HAP-1 (cell line): Measurements from ENCODE around the gene VASP.

ENCODE experiments used
- DNase-seq, 2 experiments: peaks; one replicate each; pipeline ENCODE4 v3.0.0-alpha.2; 2016 to 2020; ENCODE audit warnings: low spot score in 2 of 2
- H3K27me3 ChIP-seq: fragments of 250-450 bp; sonication (Bioruptor Pico); 2 replicates; pipeline ENCODE4 v1.5.1; 2020; ENCODE audit warnings: low read depth, mild to moderate bottlenecking, moderate library complexity
- H3K36me3 ChIP-seq: fragments of 250-450 bp; sonication (Bioruptor Pico); replicated peaks from 2 replicates; pipeline ENCODE4 v1.5.1; 2020; ENCODE audit warnings: mild to moderate bottlenecking
- H3K4me1 ChIP-seq: fragments of 250-450 bp; sonication (Bioruptor Pico); 2 replicates; pipeline ENCODE4 v1.5.1; 2020; ENCODE audit warnings: mild to moderate bottlenecking
- H3K4me3 ChIP-seq: fragments of 250-450 bp; sonication (Bioruptor Pico); 2 replicates; pipeline ENCODE4 v1.5.1; 2020; ENCODE audit warnings: mild to moderate bottlenecking, moderate library complexity
- H3K9me3 ChIP-seq: fragments of 250-450 bp; sonication (Bioruptor Pico); 2 replicates; pipeline ENCODE4 v1.5.1; 2020; ENCODE audit warnings: mild to moderate bottlenecking, moderate library complexity
- in situ Hi-C: fragments of 300-500 bp; cut with MboI; formaldehyde crosslinking; loops from 3 replicates; pipeline ENCODE4 v1.14.3; 2020; ENCODE audit warnings: low sequenced_read_pairs, inconsistent platforms, mixed read lengths

VASP gene

GRCh38 chr19:45469945-45470761, 37.1 kb upstream of the VASP start:
- peaks cover 12% of the 10 kb centered on the region; the same call in 1 of the 2 replicates for H3K4me1 ChIP-seq
- H3K4me3 ChIP-seq = peak overlapping the region; percentile 77
- in situ Hi-C loops = no loop called here
- H3K36me3 ChIP-seq = no peaks in the 10 kb centered on the region
- DNase-seq = peak in 1 of 2 experiments; percentile 54
- H3K9me3 ChIP-seq = no peaks in the 10 kb centered on the region; the same call in 1 of the 2 replicates
- no peaks in the 10 kb centered on the region for H3K27me3 ChIP-seq

DNA sequence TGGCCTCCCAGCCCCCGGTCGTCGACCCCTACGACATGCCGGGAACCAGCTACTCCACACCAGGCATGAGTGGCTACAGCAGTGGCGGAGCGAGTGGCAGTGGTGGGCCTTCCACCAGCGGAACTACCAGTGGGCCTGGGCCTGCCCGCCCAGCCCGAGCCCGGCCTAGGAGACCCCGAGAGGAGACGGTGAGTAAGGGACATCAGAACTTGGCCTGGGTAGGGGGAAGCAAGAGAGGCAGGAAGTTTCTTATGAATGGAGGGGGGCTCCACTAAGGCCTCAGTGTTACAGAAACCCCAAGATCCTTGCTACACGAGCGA, 36.6 kb upstream of the VASP start:
- peaks cover 12% of the 10 kb centered on the region; the same call in 1 of the 2 replicates for H3K4me1 ChIP-seq
- no peak for DNase-seq
- H3K9me3 ChIP-seq = no peaks in the 10 kb centered on the region; the same call in 1 of the 2 replicates
- H3K36me3 ChIP-seq = no peaks in the 10 kb centered on the region
- no peaks in the 10 kb centered on the region for H3K27me3 ChIP-seq
- H3K4me3 ChIP-seq = no peak overlapping the region
- in situ Hi-C loops = no loop called here

DNA sequence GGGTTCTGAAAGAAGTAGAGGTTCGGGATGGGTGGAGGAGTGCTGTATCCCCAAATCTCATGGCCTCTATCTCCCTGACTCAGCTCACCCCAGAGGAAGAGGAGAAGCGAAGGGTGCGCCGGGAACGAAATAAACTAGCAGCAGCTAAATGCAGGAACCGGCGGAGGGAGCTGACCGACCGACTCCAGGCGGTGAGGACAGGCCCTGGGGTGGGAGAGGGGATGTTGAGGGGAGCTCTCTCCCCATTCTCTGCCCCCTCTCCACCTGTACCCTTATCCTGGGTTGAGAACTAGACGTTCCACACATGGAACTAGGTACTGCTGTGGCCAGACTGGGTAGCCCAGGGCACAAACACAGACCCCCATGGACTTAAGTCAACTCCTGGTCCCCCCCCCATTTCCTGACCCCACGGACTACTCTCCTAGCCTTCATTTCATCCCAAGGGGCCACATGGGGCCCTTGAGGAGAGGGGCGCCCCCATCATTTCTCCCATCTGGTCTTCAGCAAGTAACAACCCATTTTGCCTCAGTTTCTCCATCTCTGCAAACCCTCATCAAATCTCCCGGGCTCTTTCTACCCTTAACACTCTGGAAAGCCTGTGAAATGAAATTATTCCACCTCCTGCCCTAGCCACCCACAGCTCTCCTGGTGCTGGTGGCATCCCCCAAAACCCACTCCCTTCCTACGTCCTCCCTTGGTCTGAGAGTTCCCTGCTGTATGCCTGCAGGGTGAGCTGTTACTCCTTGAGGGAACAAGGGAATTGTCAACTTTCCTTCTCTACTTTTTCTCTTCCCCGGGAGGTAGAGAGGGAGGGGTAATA, 36.0 kb upstream of the VASP start:
- no peaks in the 10 kb centered on the region for H3K36me3 ChIP-seq
- no peak for DNase-seq
- no peak overlapping the region for H3K4me3 ChIP-seq
- peaks cover 12% of the 10 kb centered on the region; the same call in 1 of the 2 replicates for H3K4me1 ChIP-seq
- H3K9me3 ChIP-seq = no peaks in the 10 kb centered on the region; the same call in 1 of the 2 replicates
- in situ Hi-C loops = no loop called here
- H3K27me3 ChIP-seq = no peaks in the 10 kb centered on the region

- H3K9me3 ChIP-seq = no peaks in the 10 kb centered on the region; the same call in 1 of the 2 replicates
- H3K4me3 ChIP-seq = no peak overlapping the region
- in situ Hi-C loops = no loop called here
- no peak for DNase-seq
- H3K4me1 ChIP-seq = peaks cover 12% of the 10 kb centered on the region; the same call in 1 of the 2 replicates
- H3K27me3 ChIP-seq = no peaks in the 10 kb centered on the region
- no peaks in the 10 kb centered on the region for H3K36me3 ChIP-seq
Observed at GRCh38 chr19:45471931-45472562, 35.2 kb upstream of the VASP start.

DNA sequence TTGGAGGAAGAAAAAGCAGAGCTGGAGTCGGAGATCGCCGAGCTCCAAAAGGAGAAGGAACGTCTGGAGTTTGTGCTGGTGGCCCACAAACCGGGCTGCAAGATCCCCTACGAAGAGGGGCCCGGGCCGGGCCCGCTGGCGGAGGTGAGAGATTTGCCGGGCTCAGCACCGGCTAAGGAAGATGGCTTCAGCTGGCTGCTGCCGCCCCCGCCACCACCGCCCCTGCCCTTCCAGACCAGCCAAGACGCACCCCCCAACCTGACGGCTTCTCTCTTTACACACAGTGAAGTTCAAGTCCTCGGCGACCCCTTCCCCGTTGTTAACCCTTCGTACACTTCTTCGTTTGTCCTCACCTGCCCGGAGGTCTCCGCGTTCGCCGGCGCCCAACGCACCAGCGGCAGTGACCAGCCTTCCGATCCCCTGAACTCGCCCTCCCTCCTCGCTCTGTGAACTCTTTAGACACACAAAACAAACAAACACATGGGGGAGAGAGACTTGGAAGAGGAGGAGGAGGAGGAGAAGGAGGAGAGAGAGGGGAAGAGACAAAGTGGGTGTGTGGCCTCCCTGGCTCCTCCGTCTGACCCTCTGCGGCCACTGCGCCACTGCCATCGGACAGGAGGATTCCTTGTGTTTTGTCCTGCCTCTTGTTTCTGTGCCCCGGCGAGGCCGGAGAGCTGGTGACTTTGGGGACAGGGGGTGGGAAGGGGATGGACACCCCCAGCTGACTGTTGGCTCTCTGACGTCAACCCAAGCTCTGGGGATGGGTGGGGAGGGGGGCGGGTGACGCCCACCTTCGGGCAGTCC, 34.5 kb upstream of the VASP start:
- no peaks in the 10 kb centered on the region; the same call in 1 of the 2 replicates for H3K9me3 ChIP-seq
- no peak for DNase-seq
- no peak overlapping the region for H3K4me3 ChIP-seq
- no peaks in the 10 kb centered on the region for H3K27me3 ChIP-seq
- H3K36me3 ChIP-seq = no peaks in the 10 kb centered on the region
- peaks cover 14% of the 10 kb centered on the region for H3K4me1 ChIP-seq
- in situ Hi-C loops = no loop called here

DNA sequence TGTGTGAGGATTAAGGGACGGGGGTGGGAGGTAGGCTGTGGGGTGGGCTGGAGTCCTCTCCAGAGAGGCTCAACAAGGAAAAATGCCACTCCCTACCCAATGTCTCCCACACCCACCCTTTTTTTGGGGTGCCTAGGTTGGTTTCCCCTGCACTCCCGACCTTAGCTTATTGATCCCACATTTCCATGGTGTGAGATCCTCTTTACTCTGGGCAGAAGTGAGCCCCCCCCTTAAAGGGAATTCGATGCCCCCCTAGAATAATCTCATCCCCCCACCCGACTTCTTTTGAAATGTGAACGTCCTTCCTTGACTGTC, 34.0 kb upstream of the VASP start:
- H3K4me3 ChIP-seq = no peak overlapping the region
- in situ Hi-C loops = no loop called here
- H3K9me3 ChIP-seq = no peaks in the 10 kb centered on the region; the same call in 1 of the 2 replicates
- no peaks in the 10 kb centered on the region for H3K27me3 ChIP-seq
- H3K36me3 ChIP-seq = no peaks in the 10 kb centered on the region
- no peak for DNase-seq
- H3K4me1 ChIP-seq = peaks cover 13% of the 10 kb centered on the region

DNA sequence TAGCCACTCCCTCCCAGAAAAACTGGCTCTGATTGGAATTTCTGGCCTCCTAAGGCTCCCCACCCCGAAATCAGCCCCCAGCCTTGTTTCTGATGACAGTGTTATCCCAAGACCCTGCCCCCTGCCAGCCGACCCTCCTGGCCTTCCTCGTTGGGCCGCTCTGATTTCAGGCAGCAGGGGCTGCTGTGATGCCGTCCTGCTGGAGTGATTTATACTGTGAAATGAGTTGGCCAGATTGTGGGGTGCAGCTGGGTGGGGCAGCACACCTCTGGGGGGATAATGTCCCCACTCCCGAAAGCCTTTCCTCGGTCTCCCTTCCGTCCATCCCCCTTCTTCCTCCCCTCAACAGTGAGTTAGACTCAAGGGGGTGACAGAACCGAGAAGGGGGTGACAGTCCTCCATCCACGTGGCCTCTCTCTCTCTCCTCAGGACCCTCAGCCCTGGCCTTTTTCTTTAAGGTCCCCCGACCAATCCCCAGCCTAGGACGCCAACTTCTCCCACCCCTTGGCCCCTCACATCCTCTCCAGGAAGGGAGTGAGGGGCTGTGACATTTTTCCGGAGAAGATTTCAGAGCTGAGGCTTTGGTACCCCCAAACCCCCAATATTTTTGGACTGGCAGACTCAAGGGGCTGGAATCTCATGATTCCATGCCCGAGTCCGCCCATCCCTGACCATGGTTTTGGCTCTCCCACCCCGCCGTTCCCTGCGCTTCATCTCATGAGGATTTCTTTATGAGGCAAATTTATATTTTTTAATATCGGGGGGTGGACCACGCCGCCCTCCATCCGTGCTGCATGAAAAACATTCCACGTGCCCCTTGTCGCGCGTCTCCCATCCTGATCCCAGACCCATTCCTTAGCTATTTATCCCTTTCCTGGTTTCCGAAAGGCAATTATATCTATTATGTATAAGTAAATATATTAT, 33.3 kb upstream of the VASP start:
- H3K9me3 ChIP-seq = no peaks in the 10 kb centered on the region
- no peak for DNase-seq
- no peak overlapping the region for H3K4me3 ChIP-seq
- no peaks in the 10 kb centered on the region for H3K27me3 ChIP-seq
- in situ Hi-C loops = no loop called here
- no peaks in the 10 kb centered on the region for H3K36me3 ChIP-seq
- peaks cover 11% of the 10 kb centered on the region for H3K4me1 ChIP-seq

DNA sequence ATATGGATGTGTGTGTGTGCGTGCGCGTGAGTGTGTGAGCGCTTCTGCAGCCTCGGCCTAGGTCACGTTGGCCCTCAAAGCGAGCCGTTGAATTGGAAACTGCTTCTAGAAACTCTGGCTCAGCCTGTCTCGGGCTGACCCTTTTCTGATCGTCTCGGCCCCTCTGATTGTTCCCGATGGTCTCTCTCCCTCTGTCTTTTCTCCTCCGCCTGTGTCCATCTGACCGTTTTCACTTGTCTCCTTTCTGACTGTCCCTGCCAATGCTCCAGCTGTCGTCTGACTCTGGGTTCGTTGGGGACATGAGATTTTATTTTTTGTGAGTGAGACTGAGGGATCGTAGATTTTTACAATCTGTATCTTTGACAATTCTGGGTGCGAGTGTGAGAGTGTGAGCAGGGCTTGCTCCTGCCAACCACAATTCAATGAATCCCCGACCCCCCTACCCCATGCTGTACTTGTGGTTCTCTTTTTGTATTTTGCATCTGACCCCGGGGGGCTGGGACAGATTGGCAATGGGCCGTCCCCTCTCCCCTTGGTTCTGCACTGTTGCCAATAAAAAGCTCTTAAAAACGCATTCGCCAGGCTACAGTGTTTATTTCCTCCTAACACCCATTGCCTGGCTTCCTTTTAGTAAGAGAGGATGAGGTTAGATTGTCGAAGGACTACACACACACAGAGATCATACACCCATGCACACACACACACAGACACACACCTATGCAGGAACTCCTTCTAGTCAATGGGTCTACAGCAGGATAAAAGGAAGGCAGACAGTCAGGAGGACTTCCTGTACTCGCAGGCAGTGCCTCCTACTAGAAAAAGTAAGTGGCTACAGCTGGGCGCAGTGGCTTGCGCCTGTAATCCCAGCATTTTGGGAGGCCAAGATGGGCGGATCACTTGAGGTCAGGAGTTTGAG, 32.4 kb upstream of the VASP start:
- Histone ChIP-seq H3K4me3 (no peak overlapping the region), H3K4me1 (peaks cover 10% of the 10 kb centered on the region), H3K27me3 (no peaks in the 10 kb centered on the region), H3K36me3 (no peaks in the 10 kb centered on the region), H3K9me3 (no peaks in the 10 kb centered on the region)
- in situ Hi-C loops = loop anchor here (5.0 kb wide), 1 partner anchor 33 kb away; no protein-coding TSS in a partner anchor
- no peak for DNase-seq

DNA sequence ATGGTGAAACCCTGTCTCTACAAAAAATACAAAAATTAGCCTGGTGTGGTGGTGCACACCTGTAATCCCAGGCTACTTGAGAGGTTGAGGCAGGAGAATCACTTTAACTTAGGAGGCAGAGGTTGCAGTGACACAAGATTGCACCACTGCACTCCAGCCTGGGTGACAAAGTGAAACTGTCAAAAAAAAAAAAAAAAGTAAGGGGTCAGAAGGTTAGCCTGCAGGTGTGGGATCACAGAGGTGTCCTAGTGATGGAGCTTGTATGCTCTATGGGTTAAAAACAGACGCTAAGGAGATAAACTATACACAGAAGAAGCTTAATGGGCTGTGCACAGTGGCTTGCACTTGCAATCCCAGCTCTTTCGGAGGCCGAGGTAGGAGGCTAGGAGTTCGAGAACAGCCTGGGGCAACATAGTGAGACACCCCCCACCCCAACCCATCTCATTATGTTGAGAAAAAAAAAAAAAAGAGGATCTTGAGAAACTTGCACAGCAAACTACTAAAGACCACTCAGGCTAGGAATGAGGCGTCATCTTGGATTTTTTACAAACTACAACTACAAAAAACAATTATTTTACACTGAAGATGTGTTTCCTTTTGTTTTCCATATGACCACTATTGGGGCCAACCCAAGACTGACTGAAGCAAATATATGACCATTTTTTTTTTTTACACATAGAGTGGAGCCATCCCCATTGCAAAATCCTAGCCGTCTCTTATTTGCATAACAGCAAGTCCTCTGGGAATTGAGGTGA, 31.6 kb upstream of the VASP start:
- Histone ChIP-seq H3K4me3 (no peak overlapping the region), H3K9me3 (no peaks in the 10 kb centered on the region), H3K36me3 (no peaks in the 10 kb centered on the region), H3K27me3 (no peaks in the 10 kb centered on the region), H3K4me1 (peaks cover 5% of the 10 kb centered on the region)
- in situ Hi-C loops = loop anchor here (5.0 kb wide), 1 partner anchor 33 kb away; no protein-coding TSS in a partner anchor
- DNase-seq = no peak

GRCh38 chr19:45476304-45476703, 31.0 kb upstream of the VASP start:
- Histone ChIP-seq H3K36me3 (no peaks in the 10 kb centered on the region), H3K4me1 (peaks cover 5% of the 10 kb centered on the region), H3K4me3 (no peak overlapping the region), H3K9me3 (no peaks in the 10 kb centered on the region), H3K27me3 (no peaks in the 10 kb centered on the region)
- in situ Hi-C loops = loop anchor here (5.0 kb wide), 1 partner anchor 34 kb away; no protein-coding TSS in a partner anchor
- no peak for DNase-seq

DNA sequence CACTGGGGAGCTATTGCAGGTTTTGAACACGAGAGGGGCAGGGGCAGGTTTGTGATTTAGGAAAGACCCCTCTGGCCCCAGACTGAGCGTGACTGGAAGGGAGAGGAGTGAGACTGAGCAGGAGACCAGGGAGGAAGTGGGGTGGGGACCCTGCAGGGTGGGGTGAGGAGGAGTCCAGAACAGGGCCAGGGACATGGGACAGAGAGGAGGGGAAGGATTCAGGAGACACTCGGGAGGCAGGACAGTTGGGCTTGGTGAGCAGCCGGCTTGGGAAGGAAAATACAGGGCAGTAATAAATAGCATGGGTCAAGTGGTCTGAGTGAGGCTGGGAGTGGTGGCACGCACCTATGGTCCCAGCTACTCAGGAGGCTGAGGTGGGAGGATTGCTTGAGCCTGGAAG, 30.1 kb upstream of the VASP start:
- DNase-seq = no peak
- peaks cover 5% of the 10 kb centered on the region for H3K4me1 ChIP-seq
- no peaks in the 10 kb centered on the region for H3K9me3 ChIP-seq
- H3K36me3 ChIP-seq = no peaks in the 10 kb centered on the region
- in situ Hi-C loops = loop anchor here (5.0 kb wide), 1 partner anchor 35 kb away; no protein-coding TSS in a partner anchor
- H3K27me3 ChIP-seq = no peaks in the 10 kb centered on the region
- H3K4me3 ChIP-seq = no peak overlapping the region
